ENCODE data around the gene TMEM204. TPM values are rescaled to one million over a fixed set of nuclear protein-coding genes. Genes with fewer than 3 reads are reported as not detected.
"Not testable (repeated sequence)": the region's sequence is repeated elsewhere in the genome, so short reads cannot be mapped to it uniquely, and the experiment has no call there.

TMEM204 gene
- total RNA-seq, 1 experiment from 2014 or later = not detected

DNA sequence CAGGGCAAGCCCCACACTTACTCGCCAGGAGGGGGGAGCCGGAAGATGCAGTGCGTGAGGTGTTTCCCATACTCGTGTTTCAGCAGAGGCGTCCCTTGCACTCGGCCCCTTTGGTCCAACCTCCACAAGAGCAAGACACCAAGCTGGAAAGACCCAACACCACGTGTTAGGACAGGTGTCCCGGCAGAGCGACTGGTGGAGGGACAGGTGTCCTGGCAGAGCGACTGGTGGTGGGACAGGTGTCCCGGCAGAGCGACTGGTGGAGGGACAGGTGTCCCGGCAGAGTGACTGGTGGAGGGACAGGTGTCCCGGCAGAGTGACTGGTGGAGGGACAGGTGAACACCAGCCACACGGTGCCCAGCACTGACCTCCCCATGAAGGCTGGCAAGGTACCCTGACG is 59.0 kb downstream of the TMEM204 start:
- no peak for DNase-seq (ENCODE audit: low spot score)

DNA sequence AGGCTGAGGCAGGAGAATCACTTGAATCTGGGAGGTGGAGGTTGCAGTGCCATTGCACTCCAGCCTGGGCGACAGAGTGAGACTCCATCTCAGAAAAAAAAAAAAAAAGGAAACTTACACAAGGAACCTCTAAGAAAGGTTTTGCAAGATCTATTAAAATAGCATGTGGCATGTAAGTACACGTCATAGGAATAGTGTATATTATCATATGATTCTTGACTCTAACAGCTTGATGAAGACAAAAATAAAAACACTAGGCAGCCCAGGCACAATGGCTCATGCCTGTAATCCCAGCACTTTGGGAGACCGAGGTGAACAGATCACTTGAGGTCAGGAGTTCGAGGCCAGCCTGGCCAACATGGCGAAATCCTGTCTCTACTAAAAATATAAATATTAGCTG is 62.0 kb downstream of the TMEM204 start:
- not testable (repeated sequence) for DNase-seq (ENCODE audit: low spot score)

DNA sequence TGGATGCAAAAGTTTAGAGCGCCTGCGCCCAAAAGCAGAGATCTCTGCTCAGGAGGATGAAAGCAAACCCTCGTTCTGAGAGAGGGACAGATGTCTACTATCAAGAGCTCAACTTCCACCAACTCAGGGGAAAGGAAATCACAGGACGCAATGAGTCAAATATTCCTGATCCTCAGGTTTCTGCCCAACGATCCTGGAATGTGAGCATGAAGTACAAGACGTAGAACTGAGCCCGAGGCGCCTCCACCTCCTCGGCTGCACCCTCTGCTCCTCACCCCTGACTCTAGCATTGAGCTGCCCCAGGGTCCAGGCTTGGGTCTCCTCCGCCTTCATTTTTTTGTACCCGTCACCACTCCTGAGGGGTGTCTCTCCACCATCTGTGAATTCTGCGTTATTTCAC is 63.0 kb downstream of the TMEM204 start:
- no peak for DNase-seq (ENCODE audit: low spot score)

DNA sequence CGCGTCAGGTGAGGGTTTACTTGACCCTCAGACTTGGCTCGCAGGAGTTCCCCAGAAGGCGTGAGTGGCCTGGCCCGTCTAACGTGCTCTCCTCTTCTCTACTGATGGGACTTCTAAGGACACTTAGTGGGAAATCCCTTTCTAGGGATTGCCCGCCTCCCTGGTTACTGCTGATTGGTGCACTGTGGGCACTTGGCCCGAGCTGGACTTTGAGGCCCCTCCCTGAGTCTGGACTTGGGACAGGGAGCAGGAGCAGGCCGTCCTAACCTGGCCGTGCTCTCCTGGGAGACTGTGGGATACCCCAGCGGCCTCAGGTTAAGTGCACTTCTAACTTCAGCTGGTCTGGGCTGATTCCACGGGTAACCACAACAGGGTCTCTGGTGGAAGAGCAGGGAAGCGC is 63.7 kb downstream of the TMEM204 start:
- no peak for DNase-seq (ENCODE audit: low spot score)

DNA sequence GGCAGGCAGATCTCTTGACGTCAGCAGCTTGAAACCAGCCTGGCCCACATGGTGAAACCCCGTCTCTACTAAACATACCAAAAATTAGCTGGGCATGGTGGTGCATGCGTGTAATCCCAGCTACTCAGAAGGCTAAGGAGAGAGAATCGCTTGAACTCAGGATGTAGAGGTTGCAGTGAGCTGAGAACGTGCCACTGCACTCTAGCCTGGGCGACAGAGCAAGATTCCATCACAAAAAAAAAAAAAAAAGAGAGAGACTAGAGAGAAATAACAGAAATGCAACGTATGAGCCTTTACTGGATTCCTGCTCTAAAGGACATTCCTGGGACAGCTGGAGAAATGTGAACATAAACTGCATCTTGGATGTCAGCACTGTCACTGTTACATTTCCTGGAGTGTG is 67.6 kb downstream of the TMEM204 start:
- DNase-seq (ENCODE audit: low spot score) = no peak

DNA sequence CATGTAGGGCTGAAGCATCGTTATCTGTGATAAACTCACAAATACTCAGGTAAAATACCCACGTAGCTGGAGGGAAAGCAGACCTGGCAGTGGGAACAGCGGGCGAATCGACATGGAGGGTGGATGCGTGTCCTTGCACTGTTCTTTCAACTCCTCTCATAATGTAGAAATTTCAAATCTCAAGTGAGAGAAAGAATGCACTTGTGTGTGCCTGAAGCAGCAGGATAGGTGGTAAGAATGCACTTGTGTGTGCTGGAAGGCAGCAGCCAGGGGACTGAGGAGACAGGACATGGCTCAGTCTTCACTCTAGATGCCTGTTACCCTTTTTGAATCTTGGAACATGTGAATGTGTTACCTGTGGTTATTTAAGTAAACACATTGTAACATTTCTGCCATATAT is 68.0 kb downstream of the TMEM204 start:
- DNase-seq (ENCODE audit: low spot score) = no peak

DNA sequence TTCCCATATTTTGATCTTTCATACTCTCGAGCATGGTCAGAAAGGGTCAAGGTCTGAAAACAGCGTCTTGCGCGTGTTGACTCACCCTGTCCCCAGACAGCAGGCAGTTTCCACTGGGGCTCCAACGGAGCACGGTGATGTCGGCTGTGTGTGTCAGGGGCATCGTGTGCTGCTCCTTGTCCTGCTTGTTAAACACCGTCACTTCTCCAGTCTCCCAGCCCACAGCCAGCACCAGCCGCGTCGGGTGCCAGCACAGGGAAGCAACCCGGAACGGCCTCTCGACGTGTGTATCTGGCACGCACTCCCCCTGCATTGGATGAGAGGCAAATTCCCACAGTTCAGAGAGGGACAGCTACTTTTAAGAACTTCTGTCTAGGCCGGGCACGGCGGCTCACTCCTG is 68.8 kb downstream of the TMEM204 start:
- DNase-seq (ENCODE audit: low spot score) = no peak

Other genes with a start within 250 kb of the TMEM204 start
- gene UBE2I, start 224.0 kb upstream of the TMEM204 start, total RNA-seq (2014; rRNA removed; shearing (Covaris generic)) = 77.4 and 121 TPM in 2 replicates
- 0.06 and 1.3 TPM in 2 replicates for gene BAIAP3, start 200.0 kb upstream of the TMEM204 start, total RNA-seq (2014; rRNA removed; shearing (Covaris generic))
- 41.5 and 53.8 TPM in 2 replicates for gene TSR3, start 181.8 kb upstream of the TMEM204 start, total RNA-seq (2014; rRNA removed; shearing (Covaris generic))
- gene GNPTG, start 181.7 kb upstream of the TMEM204 start, total RNA-seq (2014; rRNA removed; shearing (Covaris generic)) = 27.9 and 37.1 TPM in 2 replicates
- 12.4 and 14.4 TPM in 2 replicates for gene UNKL, start 119.0 kb upstream of the TMEM204 start, total RNA-seq (2014; rRNA removed; shearing (Covaris generic))
- 24.8 and 40.7 TPM in 2 replicates for gene UQCC4, start 112.9 kb upstream of the TMEM204 start, total RNA-seq (2014; rRNA removed; shearing (Covaris generic))
- gene PERCC1, start 102.6 kb upstream of the TMEM204 start, total RNA-seq (2014; rRNA removed; shearing (Covaris generic)) = not detected in 2 replicates
- not detected in 2 replicates for gene CCDC154, start 89.1 kb upstream of the TMEM204 start, total RNA-seq (2014; rRNA removed; shearing (Covaris generic))
- gene CLCN7, start 58.6 kb upstream of the TMEM204 start, total RNA-seq (2014; rRNA removed; shearing (Covaris generic)) = 16.0 and 21.0 TPM in 2 replicates
- not detected in 2 replicates for gene PTX4, start 44.7 kb upstream of the TMEM204 start, total RNA-seq (2014; rRNA removed; shearing (Covaris generic))
- 3.6 and 4.8 TPM in 2 replicates for gene TELO2, start 40.3 kb upstream of the TMEM204 start, total RNA-seq (2014; rRNA removed; shearing (Covaris generic))
- 8.4 and 12.2 TPM in 2 replicates for gene IFT140, start 78.4 kb downstream of the TMEM204 start, total RNA-seq (2014; rRNA removed; shearing (Covaris generic))
- gene CRAMP1, start 78.7 kb downstream of the TMEM204 start, total RNA-seq (2014; rRNA removed; shearing (Covaris generic)) = 2.4 and 3.1 TPM in 2 replicates
- gene JPT2, start 144.6 kb downstream of the TMEM204 start, total RNA-seq (2014; rRNA removed; shearing (Covaris generic)) = 54.4 and 71.2 TPM in 2 replicates
- 2.6 and 4.4 TPM in 2 replicates for gene MAPK8IP3, start 172.5 kb downstream of the TMEM204 start, total RNA-seq (2014; rRNA removed; shearing (Covaris generic))
- 0.50 TPM in 1 of 2 replicates, not detected in the other for gene NME3, start 237.9 kb downstream of the TMEM204 start, total RNA-seq (2014; rRNA removed; shearing (Covaris generic))
- 0.90 and 1.2 TPM in 2 replicates for gene EME2, start 239.1 kb downstream of the TMEM204 start, total RNA-seq (2014; rRNA removed; shearing (Covaris generic))
- gene MRPS34, start 239.5 kb downstream of the TMEM204 start, total RNA-seq (2014; rRNA removed; shearing (Covaris generic)) = 114 and 125 TPM in 2 replicates
- gene SPSB3, start 248.9 kb downstream of the TMEM204 start, total RNA-seq (2014; rRNA removed; shearing (Covaris generic)) = 20.1 and 23.9 TPM in 2 replicates
- gene NUBP2, start 249.3 kb downstream of the TMEM204 start, total RNA-seq (2014; rRNA removed; shearing (Covaris generic)) = 38.9 and 112 TPM in 2 replicates